ENCODE data around the gene PPHLN1.

Gene PPHLN1, protein sequence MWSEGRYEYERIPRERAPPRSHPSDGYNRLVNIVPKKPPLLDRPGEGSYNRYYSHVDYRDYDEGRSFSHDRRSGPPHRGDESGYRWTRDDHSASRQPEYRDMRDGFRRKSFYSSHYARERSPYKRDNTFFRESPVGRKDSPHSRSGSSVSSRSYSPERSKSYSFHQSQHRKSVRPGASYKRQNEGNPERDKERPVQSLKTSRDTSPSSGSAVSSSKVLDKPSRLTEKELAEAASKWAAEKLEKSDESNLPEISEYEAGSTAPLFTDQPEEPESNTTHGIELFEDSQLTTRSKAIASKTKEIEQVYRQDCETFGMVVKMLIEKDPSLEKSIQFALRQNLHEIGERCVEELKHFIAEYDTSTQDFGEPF

DNA sequence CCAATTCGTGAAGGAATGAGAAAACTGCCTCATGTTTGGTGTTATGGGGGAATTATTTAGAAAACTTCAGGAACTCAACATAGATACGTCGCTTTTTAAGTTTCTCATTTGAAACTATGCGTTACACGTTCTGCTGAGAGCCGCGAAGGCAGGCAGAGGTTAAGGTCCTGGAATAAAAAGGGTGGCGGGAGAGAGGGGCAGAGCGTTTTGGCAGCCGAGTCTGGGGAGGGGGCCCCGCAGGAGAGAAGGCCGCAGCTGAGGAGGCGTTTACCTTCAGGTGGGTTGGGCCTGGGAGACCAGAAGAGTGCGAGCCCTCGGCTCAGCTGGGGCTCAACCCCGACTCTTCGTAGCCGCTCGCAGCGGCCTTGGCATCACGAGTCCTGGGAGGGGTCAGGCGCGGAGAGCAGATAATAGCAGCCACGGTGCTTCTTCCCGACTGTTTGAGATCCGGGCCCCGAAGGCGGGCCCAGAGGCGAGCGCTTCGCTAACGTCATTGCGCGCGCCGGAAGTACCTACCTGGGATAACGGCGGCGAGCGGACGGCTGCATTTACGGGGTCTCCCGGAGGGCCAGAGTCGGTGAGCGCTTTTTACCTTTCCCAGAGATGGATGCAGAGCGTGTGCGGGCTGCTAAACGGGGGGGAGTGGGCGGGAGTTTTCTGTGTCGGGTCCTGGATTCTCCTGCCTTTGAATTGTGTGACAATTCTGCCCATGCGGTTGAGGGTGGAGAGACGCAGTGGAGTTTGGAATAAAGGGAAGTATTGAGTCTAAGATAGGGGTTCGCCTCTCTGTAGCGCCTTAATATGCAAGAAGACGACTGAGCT is at the start of gene PPHLN1, which contains the start of gene ZCRB1:
PPHLN1 (plus strand) TSS at position 515 of the 822 bp plus-strand sequence. CDS start 9,736 bp downstream, outside the sequence.
ZCRB1 (minus strand) TSS at position 442 of the 822 bp plus-strand sequence. CDS start 1,992 bp downstream, outside the sequence.
- DNase-seq (ENCODE audit: low read depth in 2 of 2, low spot score in 1 of 2): peak; percentile 38 to 65

DNA sequence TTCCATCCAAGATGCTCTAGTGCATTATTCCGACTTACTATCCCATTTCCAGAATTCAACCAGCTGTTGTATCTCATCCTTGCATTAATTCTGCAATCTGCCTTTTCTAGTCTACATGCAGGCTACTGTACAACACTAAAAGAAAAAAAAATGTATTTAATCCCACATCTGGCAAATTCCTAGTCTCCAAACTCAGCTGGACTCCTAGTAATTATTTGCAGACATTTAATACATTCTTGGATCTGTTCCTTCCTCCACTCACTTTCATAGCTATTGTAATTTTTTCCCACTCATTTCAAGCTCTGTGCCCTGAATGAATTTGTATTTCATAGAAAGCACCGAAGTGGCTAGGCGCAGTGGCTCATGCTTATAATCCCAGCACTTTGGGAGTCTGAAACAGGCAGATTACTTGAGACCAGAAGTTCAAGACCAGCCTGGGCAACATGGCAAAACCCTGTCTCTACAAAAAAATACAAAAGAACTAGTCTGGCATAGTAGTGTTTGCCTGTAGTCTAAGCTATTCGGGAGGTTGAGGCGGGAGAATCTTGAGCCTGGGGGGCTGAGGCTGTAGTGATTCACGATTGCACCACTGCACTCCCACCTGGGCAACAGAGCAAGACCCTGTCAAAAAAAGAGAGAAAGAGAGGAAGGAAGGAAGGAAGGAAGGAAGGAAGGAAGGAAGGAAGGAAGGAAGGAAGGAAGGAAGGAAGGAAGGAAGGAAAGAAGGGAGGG is 48.4 kb upstream of the PPHLN1 start:
- DNase-seq (ENCODE audit: low read depth in 2 of 2, low spot score in 1 of 2): no peak

DNA sequence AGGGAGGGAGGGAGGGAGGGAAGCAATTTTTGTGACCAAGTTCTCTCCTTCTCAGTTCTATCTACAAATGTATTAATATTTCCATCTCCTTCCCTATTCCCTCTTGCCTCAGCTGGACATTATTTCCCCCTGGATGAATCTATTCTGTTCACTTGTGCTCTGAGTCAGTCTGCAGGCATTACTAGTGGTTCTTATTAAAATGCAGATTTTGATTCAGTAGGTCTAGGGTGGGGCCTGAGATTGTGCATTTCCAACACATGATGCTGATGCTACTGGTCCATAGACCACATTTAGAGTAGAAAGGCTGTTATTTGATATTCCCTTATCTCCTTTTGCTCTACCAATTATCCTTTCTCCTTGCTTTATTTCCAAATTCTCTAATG is 47.8 kb upstream of the PPHLN1 start:
- no peak for DNase-seq (ENCODE audit: low read depth in 2 of 2, low spot score in 1 of 2)

DNA sequence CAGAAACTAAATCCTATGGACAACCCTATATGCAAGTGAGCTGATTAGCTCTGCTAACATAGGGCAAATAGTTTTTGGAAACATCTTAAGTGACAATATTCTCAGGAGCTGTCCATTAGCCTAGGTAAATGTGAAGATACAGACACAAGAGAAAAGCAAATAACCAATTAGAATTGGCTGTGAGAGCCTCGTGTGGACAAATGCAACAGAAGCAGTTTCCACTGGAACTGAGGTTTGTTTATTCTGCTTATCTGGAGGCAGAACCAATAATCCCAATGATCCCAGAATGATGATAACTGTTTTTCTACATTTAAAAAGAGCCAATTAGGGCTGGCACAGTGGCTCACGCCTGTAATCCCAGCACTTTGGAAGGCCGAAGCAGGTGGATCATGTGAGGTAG is 44.7 kb upstream of the PPHLN1 start:
- DNase-seq (ENCODE audit: low read depth in 2 of 2, low spot score in 1 of 2): no peak

DNA sequence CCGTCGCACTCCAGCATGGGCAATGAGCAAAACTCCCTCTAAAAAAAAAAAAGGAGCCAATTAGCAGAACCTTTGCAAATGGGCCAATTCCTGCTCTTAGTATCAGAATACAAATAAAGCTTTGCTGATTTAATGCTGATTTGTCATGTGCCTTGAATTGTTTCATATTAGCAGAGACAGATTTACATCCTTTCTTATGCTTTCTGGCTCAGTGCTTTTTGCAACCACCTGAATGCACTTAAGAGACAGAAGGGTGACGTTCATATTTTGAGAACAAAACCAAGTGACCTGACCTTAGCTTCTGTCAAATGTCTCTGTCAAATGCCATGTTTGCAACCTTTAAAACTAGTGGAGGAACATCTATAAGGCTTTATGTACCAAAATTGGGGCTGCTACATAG is 44.1 kb upstream of the PPHLN1 start:
- DNase-seq (ENCODE audit: low read depth in 2 of 2, low spot score in 1 of 2): no peak

DNA sequence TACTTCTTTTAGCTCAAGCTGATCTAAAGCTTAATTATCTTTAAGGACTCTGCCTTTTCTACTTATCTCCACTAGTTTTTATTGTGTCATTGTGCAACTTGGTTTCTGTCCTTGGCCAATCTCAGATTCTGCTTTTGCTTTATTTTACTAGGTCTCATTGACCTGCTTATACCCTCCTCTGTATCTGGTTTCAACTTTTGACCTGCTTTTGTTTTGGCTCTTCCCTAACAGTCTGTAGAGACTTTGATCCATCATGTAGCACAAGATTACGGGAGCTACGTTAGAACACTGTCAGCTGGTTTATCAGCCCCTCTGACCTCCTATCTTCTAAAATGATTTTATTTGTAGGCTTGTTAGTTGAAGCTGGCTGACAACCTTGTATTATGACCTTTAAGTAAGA is 43.7 kb upstream of the PPHLN1 start:
- no peak for DNase-seq (ENCODE audit: low read depth in 2 of 2, low spot score in 1 of 2)

DNA sequence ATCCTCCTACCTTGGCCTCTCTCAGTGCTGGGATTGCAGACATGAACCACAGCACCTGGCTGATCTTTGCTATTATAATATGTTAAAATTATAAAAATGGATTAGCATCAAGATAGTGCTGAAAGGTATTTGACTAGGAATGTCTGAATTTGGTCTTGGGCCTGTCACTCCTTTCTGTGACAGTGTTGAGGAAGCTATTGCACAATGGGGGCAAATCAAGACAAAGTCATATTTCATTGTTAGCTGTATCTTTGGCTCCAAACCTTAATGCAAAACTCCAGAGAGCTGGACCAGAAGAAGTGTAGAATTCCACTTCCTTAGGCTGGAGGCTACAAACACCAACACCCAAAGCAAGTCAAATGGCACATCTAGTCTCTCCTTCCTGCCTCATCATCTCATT is 42.2 kb upstream of the PPHLN1 start:
- no peak for DNase-seq (ENCODE audit: low read depth in 2 of 2, low spot score in 1 of 2)

DNA sequence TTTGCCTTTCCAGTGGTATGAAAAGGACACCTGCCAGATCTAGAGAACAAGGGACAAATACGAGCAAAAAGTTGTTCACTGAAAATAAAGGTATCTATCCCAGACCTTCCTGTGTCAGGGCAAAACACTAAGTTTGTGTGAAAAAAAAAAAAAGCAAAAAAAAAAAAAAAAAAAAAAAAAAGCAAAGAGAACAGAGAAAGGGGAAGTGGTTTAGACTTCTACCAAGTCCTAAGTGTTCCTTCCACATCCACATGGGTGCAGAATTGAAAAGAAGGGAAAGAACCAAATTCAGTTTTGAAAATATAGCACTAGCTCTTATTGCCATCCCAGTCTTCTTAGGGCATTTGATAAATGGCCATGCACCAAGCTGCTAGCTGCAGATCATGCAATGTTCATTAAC is 41.8 kb upstream of the PPHLN1 start:
- no peak for DNase-seq (ENCODE audit: low read depth in 2 of 2, low spot score in 1 of 2)

DNA sequence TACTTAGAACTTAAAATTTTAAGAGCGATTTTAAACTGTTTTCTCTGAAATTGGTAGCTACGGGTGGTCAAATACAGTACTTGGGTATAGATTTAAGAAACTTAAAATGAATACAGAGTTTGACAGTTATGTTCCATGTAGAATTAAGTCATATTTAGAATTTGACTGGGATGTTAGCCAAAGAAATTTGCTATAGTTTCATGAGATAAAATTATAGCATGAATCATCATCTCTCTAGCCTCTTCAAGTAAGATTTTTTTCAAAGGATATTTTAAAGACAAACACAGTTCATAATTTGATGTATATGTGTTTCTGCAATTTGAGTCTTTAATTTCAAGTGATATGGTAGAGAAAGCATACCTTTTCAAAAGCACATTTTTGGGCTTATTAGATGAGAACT is 41.1 kb upstream of the PPHLN1 start:
- DNase-seq (ENCODE audit: low read depth in 2 of 2, low spot score in 1 of 2): no peak

DNA sequence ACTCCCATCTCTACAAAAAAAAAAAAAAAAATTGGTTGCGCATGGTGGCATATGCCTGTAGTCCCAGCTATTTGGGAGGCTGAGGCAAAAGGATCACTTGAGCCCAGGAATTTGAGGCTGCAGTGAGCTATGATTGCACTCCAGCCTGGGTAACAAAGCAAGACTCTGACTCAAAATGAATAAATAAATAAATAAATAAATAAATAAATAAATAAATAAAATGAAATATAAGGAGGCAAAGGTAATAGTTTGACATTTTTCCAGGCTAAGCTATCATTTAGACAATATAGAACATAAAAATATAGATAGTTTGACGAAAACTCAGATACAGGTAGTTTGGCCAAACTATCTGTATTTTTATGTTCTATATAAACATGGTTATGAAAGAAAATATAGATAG is 40.5 kb upstream of the PPHLN1 start:
- DNase-seq (ENCODE audit: low read depth in 2 of 2, low spot score in 1 of 2): no peak

DNA sequence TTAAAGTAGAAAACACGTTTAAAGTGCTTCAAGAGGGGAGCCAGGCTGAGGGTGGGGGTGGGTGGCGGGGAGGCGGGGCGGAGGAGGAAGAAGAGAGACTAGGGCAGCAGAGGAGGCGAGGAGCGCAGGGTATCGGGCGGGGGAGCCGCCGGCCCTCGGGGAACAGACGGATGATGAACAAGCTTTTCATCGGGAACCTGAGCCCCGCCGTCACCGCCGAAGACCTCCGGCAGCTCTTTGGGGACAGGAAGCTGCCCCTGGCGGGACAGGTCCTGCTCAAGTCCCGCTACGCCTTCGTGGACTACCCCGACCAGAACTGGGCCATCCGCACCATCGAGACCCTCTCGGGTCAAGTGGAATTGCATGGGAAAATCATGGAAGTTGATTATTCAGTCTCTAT is 39.2 kb upstream of the PPHLN1 start:
- no peak for DNase-seq (ENCODE audit: low read depth in 2 of 2, low spot score in 1 of 2)

DNA sequence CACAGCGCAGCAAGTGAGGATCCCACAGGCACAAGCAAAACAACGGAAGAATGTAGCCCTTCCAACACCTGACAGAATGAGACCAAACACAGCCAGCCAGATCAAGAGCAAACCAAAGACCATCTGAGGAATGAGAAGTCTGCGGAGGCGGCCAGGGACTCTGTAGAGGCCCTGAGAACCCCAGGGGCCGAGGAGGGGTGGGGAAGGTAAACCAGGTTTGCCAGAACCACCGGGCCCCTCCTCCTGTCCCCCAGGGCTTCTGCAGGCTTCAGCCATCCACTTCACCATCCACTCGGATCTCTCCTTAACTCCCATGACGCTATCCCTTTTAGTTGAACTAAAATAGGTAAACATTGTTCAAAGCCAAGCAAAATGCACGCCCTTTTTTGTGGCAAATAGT is 37.4 kb upstream of the PPHLN1 start:
- no peak for DNase-seq (ENCODE audit: low read depth in 2 of 2, low spot score in 1 of 2)

DNA sequence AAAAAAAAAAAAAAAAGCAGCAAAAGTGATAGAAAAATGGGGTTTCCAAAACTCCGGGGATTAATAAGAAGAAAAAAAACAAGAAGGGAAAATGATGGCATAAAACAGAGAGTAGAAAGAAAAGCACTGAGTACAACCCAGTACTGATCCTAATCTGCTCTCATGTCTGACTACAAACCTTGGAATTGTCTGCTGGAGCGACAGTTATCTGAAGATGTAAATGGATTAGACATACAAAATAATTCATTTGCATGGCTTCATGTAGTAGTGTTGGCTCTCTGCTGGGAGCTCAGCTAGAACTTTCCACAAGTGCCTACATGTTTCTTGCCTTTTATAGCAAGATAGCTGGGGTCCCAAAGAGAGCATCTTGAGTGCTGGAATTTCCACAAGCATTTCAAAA is 34.3 kb upstream of the PPHLN1 start:
- DNase-seq (ENCODE audit: low read depth in 2 of 2, low spot score in 1 of 2): no peak

DNA sequence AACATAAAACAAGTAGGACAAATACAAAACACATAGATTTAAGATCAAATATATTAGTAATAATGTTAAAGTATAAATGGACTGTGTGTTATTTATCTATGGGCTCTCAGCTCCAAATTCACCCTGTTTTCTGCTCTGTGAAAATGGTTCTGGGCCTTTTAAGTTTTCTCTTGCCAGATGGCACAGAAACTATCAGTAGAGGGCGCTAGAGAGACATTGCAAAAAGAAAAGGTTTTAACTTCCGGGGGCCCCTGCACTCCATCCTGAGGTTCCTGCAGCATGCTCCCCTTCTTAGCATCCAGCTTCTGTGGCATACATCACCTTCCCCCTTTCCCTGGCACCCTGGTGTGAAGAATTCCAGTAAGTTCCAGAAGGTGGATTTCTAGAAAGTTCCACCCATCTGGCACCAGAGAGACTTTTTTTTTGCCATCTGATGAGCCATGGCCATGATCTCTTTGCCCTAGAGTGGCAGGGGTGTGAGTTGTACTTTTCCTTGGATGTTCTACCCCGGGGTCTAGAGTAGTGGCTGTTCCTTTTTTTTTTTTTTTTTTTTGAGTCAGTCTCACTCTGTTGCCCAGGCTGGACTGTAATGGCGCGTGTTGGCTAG is 29.4 kb upstream of the PPHLN1 start:
- no peak for DNase-seq (ENCODE audit: low read depth in 2 of 2, low spot score in 1 of 2)

DNA sequence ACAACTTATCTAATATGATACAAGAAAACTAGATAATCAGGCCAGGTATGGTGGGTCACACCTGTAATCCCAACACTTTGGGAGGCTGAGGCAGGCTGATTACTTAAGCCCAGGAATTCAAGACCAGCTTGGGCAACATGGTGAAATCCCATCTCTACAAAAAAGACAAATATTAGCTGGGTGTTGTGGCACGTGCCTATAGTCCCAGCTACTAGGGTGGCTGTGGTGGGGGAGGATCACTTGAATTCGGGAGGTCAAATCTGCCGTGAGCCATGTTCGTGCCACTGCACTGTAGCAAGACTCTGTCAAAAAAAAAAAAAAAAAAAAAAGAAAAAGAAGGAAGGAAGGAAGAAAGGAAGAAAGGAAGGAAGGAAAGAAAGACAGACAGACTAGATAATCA is 27.1 kb upstream of the PPHLN1 start:
- no peak for DNase-seq (ENCODE audit: low read depth in 2 of 2, low spot score in 1 of 2)

DNA sequence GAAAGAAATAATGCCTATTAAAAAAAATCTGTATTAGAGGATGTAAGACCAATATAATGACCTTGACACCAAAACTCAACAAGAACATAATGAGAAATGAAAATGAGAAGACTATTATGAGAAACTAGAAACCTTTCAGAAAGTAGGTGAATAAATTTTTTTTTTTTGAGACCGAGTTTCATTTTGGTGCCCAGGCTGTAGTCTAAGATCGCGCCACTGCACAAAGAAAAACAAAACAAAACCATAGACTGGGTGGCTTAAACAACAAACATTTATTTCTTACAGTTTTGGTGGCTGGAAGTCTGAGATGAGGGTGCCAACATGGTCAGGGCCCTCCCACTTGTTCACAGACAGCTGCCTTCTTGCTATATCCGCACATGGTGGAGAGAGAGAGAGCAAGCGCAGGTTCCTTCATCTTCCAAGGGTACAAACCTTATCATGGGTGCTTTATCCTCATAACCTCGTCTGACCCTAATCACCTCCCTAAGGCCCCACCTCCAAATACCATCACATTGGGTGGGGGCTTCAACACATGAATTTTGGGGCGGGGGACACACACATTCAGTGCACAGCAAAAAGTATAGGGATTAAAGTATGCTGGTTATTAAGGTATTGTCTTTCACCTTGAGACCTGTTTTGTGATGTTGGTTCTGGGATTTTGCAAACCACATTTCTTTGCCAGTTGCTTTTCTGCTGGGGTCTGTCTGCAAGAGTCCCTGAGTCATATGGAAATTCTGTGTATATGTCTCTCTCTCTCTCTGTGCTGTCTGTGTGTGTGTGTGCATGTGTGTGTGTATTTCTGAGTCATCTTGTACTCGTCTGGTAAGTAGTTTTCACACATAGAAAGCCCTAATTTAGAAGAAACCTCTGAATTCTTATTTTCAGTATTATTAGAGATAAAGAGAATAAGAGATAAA is 26.3 kb upstream of the PPHLN1 start:
- DNase-seq (ENCODE audit: low read depth in 2 of 2, low spot score in 1 of 2): no peak

DNA sequence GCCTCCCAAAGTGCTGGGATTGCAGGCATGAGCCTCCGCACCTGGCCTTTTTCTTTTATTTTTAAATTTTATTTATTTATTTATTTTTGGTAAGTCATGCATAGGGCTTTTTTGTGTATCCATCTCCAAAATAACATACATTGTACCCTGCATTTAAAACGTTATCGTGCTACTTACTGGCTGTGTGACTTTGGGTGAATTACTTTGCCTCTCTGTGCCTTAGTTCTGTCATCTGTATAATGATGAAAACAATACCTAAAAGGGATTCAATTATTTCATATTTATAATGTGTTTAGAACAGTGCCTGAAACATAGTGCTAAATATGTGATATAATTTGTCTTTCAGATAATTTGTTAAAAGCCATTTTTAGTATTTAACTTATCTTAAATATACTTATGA is 19.7 kb upstream of the PPHLN1 start:
- no peak for DNase-seq (ENCODE audit: low read depth in 2 of 2, low spot score in 1 of 2)

DNA sequence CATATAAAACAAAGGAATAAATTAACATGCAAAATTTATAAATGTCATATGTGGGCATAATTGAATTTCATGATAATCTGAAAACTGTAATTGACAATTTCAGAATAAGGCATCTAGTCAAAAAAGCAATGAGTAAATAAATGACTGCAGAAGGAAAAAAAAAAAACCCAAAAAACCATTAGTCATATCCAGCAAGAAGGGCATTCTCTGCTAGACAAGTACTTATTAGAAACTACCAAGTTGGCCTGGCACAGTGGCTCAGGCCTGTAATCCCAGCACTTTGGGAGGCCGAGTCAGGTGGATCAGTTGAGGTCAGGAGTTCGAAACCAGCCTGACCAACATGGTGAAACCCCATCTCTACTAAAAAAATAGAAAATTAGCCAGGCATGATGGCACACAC is 17.6 kb upstream of the PPHLN1 start:
- no peak for DNase-seq (ENCODE audit: low read depth in 2 of 2, low spot score in 1 of 2)

DNA sequence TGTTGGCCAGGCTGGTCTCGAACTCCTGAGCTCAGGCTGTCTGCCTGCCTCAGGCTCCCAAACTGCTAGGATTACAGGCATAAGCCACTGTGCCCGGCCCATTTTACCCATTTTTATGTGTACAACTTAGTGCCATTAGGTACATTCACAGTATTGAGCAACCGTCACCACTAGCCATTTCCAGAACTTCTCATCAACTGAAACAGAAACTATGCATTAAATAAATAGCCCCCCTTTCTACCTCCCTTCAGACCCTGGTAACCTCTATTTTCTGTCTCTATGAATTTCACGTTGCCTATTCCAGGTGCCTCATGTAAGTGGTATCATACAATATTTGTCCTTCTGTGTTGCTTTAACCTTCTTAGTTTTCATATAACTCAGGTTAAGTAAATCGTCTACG is 16.0 kb upstream of the PPHLN1 start:
- no peak for DNase-seq (ENCODE audit: low read depth in 2 of 2, low spot score in 1 of 2)

DNA sequence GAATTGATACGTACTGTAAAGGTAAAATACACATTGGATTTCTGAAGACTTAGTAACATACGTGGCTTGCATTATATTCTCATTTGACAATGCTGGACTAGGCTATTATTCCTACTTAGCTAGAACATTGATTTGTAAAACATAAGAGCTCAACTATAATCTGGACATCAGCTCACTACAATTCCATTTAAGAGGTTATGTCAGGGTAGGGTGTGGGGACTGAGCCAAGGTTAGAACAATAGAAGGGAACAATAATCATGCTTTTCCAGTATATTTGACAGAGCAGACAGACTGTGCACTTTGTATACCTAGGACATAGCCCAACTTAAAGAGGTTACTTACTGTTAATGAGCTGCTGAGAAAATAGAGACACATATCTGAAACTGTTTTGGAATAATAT is 10.9 kb upstream of the PPHLN1 start:
- DNase-seq (ENCODE audit: low read depth in 2 of 2, low spot score in 1 of 2): no peak
